Central memory CD4-positive, alpha-beta T cell (primary cell): ENCODE data around the gene EXOC1L.

Experiments
- DNase-seq: peaks from one replicate; pipeline ENCODE4 v3.0.0; 2022
- total RNA-seq, 3 experiments: gene quantifications; one replicate each; lab custom pipeline; 2026; lab: John Stamatoyannopoulos, UW

Gene EXOC1L
- total RNA-seq = 0 reads per million in 3 experiments

GRCh38 chr4:55819634-55820033 is at the start of gene EXOC1L:
Gene EXOC1L (plus strand): TSS chr4:55819790. CDS start chr4:55820027, 237 bp downstream.
- DNase-seq = no peak

GRCh38 chr4:55770662-55771061 is 48.9 kb upstream of the EXOC1L start:
- no peak for DNase-seq

GRCh38 chr4:55781341-55781740 is 38.2 kb upstream of the EXOC1L start:
- no peak for DNase-seq

GRCh38 chr4:55781812-55782211 is 37.8 kb upstream of the EXOC1L start:
- DNase-seq = no peak

GRCh38 chr4:55783584-55783983 is 36.0 kb upstream of the EXOC1L start:
- no peak for DNase-seq

GRCh38 chr4:55784747-55785146 is 34.8 kb upstream of the EXOC1L start:
- no peak for DNase-seq

GRCh38 chr4:55791666-55792065 is 27.9 kb upstream of the EXOC1L start:
- no peak for DNase-seq

- DNase-seq = no peak
Measured at GRCh38 chr4:55793479-55793878, 26.1 kb upstream of the EXOC1L start.

- no peak for DNase-seq
Measured at GRCh38 chr4:55794053-55794452, 25.5 kb upstream of the EXOC1L start.

GRCh38 chr4:55795341-55795740 is 24.2 kb upstream of the EXOC1L start:
- no peak for DNase-seq

- no peak for DNase-seq
Measured at GRCh38 chr4:55801498-55801897, 18.1 kb upstream of the EXOC1L start.

GRCh38 chr4:55807556-55807955 is 12.0 kb upstream of the EXOC1L start:
- DNase-seq = no peak

- DNase-seq = no peak
Measured at GRCh38 chr4:55808186-55808585, 11.4 kb upstream of the EXOC1L start.

- DNase-seq = no peak
Measured at GRCh38 chr4:55808632-55809031, 11.0 kb upstream of the EXOC1L start.

- DNase-seq = no peak
Measured at GRCh38 chr4:55817691-55818090, 1.9 kb upstream of the EXOC1L start.

GRCh38 chr4:55820279-55820678 is 689 bp downstream of the EXOC1L start:
- no peak for DNase-seq

GRCh38 chr4:55822329-55822728 is 2.7 kb downstream of the EXOC1L start:
- no peak for DNase-seq

- no peak for DNase-seq
Measured at GRCh38 chr4:55824865-55825264, 5.3 kb downstream of the EXOC1L start.

- no peak for DNase-seq
Measured at GRCh38 chr4:55826986-55827385, 7.4 kb downstream of the EXOC1L start.

- no peak for DNase-seq
Measured at GRCh38 chr4:55827582-55827981, 8.0 kb downstream of the EXOC1L start.

- no peak for DNase-seq
Measured at GRCh38 chr4:55830048-55830447, 10.5 kb downstream of the EXOC1L start.

- no peak for DNase-seq
Measured at GRCh38 chr4:55830716-55831115, 11.1 kb downstream of the EXOC1L start.

- no peak for DNase-seq
Measured at GRCh38 chr4:55834086-55834795, 14.7 kb downstream of the EXOC1L start.

GRCh38 chr4:55837903-55838302 is 18.3 kb downstream of the EXOC1L start:
- no peak for DNase-seq

- DNase-seq = no peak
Measured at GRCh38 chr4:55838356-55838755, 18.8 kb downstream of the EXOC1L start.
